GM19240 (cell line): ENCODE results near the gene KIF26B.
"Not testable (repeated sequence)": the region's sequence is repeated elsewhere in the genome, so short reads cannot be mapped to it uniquely, and the experiment has no call there.

Source experiments
- DNase-seq: peaks from one replicate; pipeline ENCODE4 v3.0.0; 2011; ENCODE audit warnings: low spot score; ENCODE audit not compliant: insufficient read length

The KIF26B gene

DNA sequence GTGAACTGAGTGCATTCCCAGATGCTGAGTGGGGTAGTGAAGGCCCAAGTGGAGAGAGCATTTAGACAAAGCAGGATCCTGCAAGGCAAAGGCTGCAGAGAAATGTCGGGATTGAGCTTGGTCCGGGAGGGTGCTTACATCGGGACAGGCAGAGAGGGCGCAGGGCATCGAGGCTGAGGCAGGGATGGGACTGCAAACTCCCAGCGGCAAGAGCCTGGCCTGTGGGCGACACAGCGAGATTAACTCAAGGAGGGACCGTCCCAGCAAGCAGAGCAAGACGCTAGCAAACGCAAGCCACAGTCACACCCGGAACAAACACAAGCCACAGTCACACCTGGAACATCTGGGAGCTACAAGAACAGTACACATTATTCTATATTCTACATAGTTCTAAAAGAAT is 537.5 kb downstream of the KIF26B start:
- no peak for DNase-seq

DNA sequence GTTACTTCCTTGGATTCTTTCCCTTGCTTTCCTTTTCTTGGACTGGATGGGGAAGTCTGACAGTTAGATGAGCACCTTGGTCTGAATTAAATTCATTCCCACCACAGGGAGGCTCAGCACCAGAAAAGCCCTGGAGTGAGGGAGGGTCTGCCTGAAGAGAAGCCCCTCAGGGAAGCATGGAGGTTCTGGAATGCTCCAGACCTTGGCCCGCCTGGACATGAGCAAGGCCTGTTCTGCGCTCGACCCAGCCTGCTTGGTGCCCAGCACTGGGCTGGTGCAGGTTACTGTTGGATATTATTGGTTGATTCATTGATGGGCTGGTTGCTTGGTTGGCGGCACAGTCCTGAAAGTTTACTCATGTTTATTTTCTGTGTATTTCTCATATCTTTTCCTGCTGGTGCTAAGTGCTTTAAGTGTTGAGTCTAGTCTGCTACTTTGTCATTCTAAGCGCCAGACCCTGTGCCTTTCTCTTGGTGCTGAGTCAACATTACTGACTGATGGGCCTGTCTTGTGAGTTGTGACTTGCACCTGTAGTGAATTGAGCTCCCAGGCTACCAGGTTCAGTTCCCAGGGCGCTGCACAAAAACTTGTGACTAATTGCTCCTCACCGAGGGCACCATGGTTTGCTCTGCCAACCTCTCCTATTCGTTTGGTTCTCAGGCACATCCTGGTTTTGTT is 538.5 kb downstream of the KIF26B start:
- no peak for DNase-seq

DNA sequence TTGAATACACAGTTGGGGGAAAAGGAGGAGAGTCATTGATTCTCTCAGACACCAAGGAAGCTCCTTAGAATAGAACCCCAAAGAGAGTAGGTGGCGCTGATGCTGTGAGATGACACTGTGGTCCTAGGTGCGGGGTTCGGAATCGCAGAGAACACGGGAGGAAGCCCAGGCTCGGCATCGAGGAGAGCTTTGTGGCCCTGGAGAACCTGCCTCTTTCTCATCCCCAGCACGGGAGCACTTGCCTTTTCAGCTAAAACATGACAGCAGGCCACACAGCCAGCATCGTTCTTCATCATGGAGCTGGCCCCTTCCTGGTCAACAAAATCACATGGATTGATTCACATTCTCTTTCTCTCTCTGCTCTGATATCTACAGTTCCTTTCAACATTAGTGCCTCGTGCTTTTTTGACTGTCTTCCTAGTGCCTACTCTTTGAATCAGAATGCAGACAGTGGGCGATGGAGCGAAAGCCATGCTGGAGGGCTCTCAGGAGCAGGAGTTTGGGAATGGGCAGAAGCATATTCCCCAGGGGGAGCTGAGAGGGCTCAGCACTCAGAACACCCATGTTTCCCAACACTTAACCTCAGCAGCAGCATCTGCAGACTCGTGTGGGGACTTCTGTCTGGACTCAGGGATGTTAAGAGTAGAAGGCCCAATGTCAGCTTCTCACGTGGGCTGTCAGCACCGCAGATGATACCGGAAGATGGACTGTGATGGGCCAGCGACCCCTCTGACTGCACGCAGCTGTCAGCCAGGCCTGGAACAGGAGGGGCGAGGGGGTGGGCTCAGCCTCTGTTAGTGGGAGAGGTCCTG is 539.4 kb downstream of the KIF26B start:
- no peak for DNase-seq

DNA sequence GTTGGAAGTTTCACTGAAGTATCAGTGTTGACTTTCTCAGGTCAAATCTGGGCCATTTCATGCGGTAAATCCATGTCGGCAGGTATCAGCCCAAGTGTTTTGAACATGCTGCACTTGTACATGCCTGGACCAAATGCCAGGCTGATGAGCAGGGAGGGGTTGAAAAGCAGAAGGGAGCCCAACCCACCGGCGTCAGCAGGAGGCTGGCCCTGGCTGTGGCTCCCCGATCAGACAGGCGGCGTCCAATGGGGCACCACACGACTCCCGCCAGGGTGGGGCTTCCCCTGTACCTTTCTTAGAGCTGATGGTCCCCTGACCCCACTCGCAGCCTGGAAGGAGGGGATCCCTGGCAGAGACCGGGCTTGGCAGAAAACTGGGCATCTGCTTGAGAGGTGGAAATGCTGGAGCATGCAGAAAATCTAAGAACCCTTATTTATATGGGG is 540.0 kb downstream of the KIF26B start:
- no peak for DNase-seq

- no peak for DNase-seq
Observed at GRCh38 chr1:245695211-245695610, 540.4 kb downstream of the KIF26B start.

GRCh38 chr1:245695701-245696100 is 540.9 kb downstream of the KIF26B start:
- DNase-seq, result not testable (repeated sequence)

DNA sequence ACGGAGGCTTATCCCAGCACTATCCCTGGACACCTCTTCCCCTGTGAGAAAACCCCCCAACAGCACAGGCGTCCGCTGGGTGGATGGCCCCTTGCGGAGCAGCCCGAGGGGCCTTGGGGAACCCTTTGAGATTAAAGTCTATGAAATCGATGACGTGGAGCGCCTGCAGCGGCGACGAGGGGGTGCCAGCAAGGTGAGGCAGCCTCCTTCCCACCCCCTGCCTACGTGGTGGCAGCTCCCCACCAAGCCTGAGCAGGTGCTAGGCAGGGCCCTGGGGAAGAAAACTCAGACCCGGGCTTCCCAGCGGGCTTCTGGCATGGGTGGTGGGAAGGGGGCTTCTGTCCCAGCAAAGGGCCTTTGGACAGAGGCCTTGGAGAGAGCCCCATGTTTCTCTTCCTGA is 543.3 kb downstream of the KIF26B start:
- DNase-seq, result no peak

- DNase-seq, result no peak
Observed at GRCh38 chr1:245698860-245699259, 544.1 kb downstream of the KIF26B start.

GRCh38 chr1:245700631-245701030 is 545.8 kb downstream of the KIF26B start:
- DNase-seq, result no peak

GRCh38 chr1:245701631-245702030 is 546.8 kb downstream of the KIF26B start:
- DNase-seq, result no peak

GRCh38 chr1:245702346-245702745 is 547.6 kb downstream of the KIF26B start:
- DNase-seq, result no peak

- no peak for DNase-seq
Observed at GRCh38 chr1:245704341-245704740, 549.6 kb downstream of the KIF26B start.

- no peak for DNase-seq
Observed at GRCh38 chr1:245704765-245705164, 550.0 kb downstream of the KIF26B start.

- DNase-seq, result no peak
Observed at GRCh38 chr1:245707941-245708340, 553.2 kb downstream of the KIF26B start.

GRCh38 chr1:245710961-245711903 is 556.4 kb downstream of the KIF26B start:
- DNase-seq, result no peak

DNA sequence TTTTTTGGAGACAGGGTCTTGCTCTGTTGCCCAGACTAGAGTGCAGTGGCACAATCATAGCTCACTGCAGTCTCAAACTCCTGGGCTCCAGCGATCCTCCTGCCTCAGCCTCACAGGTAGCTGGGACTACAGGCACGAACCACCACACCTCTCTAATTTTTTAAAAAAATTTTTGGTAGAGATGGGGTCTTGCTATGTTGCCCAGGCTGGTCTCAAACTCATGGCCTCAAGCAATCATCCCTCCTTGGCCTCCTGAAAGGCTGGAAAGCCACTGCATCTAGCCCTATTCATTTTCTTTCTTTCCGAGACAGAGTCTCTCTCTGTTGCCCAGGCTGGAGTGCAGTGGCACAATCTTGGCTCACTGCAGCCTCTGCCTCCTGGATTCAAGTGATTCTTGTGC is 559.2 kb downstream of the KIF26B start:
- DNase-seq, result not testable (repeated sequence)

GRCh38 chr1:245715291-245715701 is 560.5 kb downstream of the KIF26B start:
- no peak for DNase-seq

GRCh38 chr1:245715970-245716369 is 561.2 kb downstream of the KIF26B start:
- no peak for DNase-seq

DNA sequence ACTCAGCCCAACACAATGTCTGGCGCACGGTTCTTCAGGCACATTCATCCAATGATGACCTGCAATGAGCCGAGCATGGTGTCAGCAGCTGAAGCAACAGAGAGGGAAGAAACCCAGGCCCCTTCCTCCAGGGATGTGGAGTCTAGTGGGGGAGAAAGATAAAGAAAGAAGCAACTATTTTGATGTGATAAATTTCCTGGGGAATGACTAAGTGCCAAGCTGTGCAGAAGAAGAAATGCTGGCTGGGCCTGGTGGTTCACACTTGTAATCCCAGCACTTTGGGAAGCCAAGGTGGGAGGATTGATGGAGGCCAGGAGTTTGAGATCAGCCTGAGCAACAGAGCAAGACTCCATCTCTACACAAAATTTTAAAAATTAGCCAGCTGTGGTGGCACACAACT is 561.8 kb downstream of the KIF26B start:
- DNase-seq, result no peak

- no peak for DNase-seq
Observed at GRCh38 chr1:245717611-245718010, 562.8 kb downstream of the KIF26B start.

- DNase-seq, result no peak
Observed at GRCh38 chr1:245718123-245718522, 563.3 kb downstream of the KIF26B start.

- DNase-seq, result no peak
Observed at GRCh38 chr1:245718951-245719350, 564.2 kb downstream of the KIF26B start.
